Stimulated activated CD4-positive, alpha-beta T cell treated with anti-CD3 and anti-CD28 coated beads, Interleukin-1b, Interleukin-23, amount 100 ng/mL, for 24 hours (primary cell): ENCODE results near the gene C22orf23.
"Not testable (repeated sequence)": the region's sequence is repeated elsewhere in the genome, so short reads cannot be mapped to it uniquely, and the experiment has no call there.

Experiments used
- DNase-seq, 4 experiments: peaks; one replicate each; pipeline ENCODE4 v3.0.0-alpha.2; 2020; ENCODE audit warnings: low read depth in 4 of 4, low spot score in 1 of 4

Gene C22orf23

GRCh38 chr22:37982938-37983859 is 29.8 kb upstream of the C22orf23 start:
- no peak for DNase-seq

DNA sequence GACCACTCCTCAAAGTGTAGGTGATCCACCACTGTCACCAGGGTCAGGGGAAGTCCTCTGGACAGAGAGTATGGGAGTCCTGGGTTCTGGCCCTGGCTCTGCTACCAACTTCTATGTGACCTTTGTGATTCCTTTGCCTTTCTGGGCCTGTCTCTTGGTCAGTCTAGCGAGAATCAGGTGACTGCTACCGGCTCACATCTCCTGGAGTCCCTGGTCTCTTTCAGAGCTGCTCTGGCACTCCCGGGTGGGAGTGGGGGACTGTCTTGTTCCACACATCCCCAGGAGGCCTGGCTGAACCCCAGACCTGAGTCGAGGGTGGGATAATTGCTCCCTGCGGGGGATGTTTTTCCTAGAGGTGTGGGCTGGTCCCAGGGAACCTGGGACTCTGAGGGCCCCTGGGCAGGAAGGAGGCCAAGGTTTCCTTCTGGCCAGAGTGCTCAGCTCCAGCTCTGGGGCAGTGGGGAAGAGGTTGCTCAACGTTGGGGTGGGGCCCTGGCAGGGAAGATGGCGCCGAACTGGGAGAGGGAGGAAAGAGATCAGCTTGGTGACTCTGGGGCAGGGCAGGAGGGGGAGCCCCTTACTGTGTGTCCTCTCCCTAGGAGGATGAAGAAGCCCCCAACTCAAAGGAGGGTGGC is 28.9 kb upstream of the C22orf23 start:
- no peak for DNase-seq

DNA sequence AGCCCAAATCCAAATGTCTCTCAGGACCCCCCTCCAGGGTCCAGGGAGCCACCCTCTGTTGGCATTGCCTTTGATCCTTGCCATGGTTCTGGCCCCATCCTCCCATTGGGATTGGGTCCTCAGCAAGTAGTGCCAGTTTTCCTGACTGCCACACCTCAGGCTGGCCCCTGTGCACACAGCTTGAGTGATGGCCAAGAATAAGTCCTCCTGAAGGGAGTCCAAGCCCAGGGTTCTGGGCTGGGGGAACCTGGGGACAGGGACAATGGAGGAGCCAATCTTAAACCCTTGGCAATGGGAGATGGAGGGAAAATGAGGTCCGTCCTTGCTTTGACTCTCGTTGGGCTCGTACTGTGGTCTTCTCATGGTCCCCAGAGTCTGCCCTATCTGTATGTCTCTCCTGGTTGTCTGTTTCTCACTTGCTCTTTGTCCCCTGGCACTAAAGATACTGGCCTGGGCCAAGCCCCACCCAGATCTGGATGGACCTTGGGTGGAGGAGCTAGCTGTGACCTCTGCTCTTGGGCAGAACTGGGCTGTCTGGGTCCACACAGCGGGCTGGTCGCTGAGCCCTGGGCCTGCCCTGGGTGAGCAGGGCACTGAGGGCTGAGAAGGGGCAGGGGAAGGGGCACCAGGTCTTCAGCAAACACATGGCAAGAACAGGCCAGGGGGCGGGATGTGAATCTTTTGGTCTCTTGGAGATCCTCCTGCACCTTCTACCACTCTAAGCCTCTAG is 28.0 kb upstream of the C22orf23 start:
- no peak for DNase-seq

DNA sequence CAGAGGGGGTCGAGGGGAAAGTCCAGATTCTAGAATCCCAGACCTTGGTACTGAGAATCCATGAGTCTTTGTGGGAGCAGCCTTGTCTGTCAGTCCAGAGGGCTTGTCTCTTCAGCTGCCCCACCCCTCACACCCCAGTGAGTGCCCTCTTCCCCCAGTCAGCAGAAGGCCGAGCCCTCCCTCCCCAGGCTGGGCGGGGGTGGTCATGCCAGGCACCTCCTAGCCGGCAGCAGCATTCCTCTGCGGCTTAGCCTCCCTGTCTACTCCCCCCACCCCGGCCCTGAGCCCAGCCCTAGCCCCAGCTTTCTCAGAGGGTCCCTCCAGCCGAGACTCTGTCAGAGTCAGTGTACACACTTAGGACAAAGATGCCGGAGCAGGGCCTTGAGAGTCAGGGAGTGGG is 26.4 kb upstream of the C22orf23 start:
- no peak for DNase-seq

DNA sequence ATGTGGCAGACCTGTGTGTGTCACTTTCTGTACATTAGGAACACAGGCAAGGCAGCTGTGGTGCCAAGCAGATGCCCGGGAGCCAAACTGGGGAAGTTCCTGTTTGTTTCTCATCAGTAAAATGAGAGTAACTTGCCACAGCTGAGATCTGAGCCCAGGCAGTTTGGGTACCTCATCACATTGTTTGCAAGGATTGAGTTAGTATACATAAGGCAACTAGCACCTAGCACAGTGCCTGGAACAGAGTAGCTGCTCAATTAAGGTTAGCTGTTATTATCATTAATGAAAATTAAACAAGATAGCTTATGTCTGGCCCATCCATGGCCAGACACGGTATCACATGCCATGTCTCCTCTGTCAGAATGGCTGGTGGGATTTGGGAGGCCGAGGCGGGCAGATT is 23.1 kb upstream of the C22orf23 start:
- no peak for DNase-seq

- DNase-seq = not testable (repeated sequence)
Observed at GRCh38 chr22:37976022-37976421, 22.6 kb upstream of the C22orf23 start.

- DNase-seq = no peak
Observed at GRCh38 chr22:37975153-37975552, 21.8 kb upstream of the C22orf23 start.

GRCh38 chr22:37973271-37974170 is 20.1 kb upstream of the C22orf23 start:
- DNase-seq = no peak

- DNase-seq = no peak
Observed at GRCh38 chr22:37972527-37972926, 19.1 kb upstream of the C22orf23 start.

DNA sequence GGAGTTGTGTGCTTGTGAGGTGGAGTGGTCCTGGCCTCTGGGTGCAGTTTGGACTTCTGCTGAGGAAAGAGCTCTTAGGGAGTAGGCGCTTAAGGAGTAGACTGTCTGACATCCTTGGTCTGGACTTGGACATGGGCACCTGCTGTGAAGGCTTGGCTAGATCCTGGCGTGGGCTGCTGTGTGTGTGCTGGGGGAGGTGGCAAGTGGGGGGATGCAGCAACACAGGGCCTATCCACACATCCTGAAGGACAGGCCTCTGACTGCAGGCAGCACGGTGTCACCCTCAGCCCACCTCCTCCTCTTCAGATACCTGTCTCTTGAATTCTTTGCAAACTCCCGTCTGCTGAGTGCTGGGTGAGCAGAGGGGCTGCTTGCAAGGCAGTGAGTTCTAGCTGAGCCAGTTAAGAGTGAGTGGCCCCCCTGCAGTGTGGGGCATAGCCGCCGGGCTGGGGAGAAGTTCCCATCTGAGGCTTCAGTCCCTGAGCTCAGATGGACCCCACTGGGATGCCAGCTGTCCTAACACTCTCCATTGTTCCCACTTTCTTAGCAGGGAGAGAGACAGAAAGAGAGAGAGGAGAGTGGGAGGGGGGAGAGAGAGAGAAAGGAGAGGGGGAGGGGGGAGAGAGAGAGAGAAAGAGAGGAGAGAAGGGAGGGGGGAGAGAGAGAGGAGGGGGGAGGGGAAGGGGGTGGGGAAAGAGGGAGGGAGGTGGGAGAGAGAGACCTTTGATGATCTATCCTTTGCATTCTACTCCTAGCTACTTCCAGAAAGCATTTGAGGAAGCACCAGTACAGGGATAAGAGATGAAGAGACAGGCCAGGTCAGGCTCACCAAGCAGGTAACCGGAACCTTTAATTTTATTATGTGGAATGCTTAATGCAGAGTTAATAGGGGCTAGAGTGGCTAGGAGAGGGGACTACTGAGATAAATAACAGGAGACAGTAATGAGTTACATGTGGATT is 18.4 kb upstream of the C22orf23 start:
- DNase-seq = no peak

DNA sequence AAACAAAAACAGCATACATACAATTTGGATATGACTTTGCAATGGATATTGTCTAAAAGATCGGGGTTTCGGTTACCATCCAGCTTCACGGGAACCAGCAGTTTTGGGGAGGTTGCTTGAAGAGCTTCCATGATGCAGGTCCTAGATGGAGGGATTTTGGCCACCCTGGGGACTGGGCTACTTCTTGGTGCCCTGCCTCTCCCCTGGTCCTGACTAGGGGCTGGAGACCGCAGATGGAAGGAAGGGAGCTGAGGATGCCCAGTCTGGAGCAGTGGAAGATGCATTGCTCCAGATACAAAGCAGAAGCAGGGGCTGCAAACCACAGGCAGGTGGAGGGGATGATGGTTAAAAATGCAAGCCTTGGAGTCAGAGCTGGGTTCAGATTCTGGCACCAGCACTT is 17.5 kb upstream of the C22orf23 start:
- DNase-seq = no peak

DNA sequence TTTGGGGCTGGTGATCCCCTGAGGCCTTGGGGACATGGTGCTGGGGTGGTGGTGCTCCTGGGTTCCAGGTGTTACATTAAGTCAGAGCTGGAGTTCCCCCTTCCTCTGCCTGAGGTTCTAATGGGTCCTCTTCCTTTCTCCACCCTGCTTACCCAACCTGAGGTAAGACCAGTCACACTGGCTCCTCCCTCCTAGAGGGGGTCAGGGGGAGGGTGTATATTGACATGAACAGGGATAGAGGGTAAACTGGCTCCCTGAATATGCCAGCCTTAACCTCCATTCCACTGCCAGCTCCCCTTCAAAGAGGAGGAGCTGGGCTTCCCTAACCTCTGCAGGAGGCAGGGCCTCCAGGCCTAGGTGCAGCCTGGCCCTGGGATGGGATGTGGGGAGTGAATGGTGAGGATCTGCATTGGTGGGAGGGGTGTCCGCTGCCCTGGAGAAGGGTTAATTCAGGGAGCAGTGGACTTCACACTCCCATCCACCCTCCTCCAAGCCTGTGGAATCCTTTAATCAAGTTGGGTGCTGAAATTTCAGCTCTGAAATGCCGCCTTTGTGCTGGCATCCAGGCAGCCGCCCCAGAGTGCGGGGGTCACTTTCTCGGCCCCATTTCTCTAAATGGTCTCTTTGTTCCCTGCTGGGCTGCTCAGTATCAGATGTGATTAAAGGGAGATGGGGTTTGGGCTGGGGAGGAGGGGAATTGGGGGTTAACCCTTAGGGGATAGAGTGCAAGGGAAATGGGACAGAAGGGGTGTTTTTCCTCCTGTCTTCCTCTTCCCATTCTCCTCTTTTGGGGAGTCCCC is 15.3 kb upstream of the C22orf23 start:
- DNase-seq = no peak

GRCh38 chr22:37967637-37968451 is 14.4 kb upstream of the C22orf23 start:
- no peak for DNase-seq

DNA sequence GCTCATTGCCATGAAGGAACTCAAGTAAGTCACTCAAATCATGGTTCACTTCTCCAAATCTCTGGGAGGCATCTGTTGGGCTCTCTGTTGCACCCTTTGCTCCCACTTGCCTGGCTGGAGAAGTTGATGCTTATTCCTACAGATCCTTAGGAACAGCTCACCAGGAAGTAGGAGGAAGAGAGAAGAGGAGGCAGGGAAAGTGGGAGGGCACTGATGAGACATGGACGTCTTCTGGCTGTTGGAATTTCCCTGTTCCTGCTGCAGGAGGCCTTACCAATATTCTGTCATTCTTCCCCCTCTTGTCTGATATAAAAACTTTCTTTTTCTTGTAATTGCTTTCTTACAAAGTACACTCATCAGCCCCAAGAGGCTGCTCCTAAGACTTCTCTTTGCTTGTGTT is 13.7 kb upstream of the C22orf23 start:
- DNase-seq = no peak

DNA sequence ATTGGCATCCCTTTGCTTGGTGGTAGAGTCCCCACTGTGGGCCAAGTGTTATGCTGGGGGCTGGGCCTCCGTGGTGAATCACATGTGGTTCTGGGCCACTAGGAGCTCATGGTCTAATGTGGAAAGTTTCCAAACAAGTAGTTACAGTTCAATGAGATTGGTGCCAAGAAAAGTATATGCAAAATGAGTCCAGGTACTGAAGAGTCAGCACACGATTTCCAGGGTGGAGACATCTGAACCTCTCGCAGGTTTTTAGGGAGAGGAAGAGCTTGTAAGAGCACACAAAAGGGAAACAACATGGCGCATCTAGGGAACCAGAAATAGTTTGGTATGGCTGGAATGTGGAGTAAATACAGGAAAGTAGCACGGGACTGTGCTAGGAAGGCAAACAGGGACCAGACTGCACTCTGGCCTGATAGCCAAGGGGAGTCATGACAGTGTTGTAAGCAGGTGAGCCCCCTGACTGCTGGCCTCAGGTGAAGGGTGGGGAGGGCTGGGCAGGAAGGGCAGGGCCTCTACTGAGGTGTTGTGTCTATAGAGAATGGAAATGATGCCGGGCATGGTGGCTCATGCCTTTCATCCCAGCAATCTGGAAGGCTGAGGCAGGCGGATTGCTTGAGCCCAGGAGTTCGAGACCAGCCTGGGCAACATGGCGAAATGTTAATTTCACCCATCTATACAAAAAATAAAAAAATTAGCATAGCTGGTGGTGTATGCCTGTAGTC is 12.7 kb upstream of the C22orf23 start:
- DNase-seq = no peak

- no peak for DNase-seq
Observed at GRCh38 chr22:37961062-37961461, 7.7 kb upstream of the C22orf23 start.

GRCh38 chr22:37959231-37959825 is 5.9 kb upstream of the C22orf23 start:
- DNase-seq = no peak
